Panc1 (cell line): ENCODE measurements around the gene TWIST2.

Experiments used
- POLR2AphosphoS5 ChIP-seq: IDR thresholded peaks from 2 replicates; pipeline ENCODE4 v1.6.1; 2012; ENCODE audit warnings: mild to moderate bottlenecking, low read depth, low read length, moderate library complexity
- TF ChIP-seq, protein P1 (sequence below): fragments of 450-650 bp; IDR thresholded peaks from 2 replicates; pipeline ENCODE4 v1.5.1; 2017; ENCODE audit warnings: mild to moderate bottlenecking
- TF ChIP-seq, protein P2 (sequence below), 2 experiments: IDR thresholded peaks; 2 replicates each; pipeline ENCODE4 v1.6.1; 2011 to 2012; ENCODE audit warnings: low read depth in 2 of 2, control low read depth in 1 of 2, low read length in 1 of 2, mild to moderate bottlenecking in 1 of 2, moderate library complexity in 1 of 2; ENCODE audit not compliant: insufficient read depth in 1 of 2

DNA sequence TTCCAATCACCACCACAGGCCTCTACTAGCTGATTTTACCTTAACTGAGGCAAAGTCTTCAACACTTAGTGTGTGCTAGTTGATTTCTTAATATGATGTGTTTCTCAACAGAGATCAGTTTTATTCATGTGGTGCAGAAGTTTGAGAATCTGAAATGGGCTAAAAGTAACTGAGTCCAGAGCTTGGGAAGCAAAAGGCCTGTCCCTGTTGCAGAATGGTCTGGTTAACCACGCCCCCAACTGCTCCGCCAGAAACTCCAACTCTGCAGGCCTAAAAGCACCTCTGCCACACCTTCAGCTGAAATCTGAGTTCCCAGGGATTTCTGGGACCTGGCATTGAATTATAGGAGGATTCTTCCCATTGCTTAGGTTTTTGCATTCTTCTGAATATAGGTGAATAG is 44.9 kb downstream of the TWIST2 start:
- TF ChIP-seq POLR2AphosphoS5: no peak
- TF ChIP-seq, protein P1, sequence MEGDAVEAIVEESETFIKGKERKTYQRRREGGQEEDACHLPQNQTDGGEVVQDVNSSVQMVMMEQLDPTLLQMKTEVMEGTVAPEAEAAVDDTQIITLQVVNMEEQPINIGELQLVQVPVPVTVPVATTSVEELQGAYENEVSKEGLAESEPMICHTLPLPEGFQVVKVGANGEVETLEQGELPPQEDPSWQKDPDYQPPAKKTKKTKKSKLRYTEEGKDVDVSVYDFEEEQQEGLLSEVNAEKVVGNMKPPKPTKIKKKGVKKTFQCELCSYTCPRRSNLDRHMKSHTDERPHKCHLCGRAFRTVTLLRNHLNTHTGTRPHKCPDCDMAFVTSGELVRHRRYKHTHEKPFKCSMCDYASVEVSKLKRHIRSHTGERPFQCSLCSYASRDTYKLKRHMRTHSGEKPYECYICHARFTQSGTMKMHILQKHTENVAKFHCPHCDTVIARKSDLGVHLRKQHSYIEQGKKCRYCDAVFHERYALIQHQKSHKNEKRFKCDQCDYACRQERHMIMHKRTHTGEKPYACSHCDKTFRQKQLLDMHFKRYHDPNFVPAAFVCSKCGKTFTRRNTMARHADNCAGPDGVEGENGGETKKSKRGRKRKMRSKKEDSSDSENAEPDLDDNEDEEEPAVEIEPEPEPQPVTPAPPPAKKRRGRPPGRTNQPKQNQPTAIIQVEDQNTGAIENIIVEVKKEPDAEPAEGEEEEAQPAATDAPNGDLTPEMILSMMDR: no peak
- TF ChIP-seq, protein P2, sequence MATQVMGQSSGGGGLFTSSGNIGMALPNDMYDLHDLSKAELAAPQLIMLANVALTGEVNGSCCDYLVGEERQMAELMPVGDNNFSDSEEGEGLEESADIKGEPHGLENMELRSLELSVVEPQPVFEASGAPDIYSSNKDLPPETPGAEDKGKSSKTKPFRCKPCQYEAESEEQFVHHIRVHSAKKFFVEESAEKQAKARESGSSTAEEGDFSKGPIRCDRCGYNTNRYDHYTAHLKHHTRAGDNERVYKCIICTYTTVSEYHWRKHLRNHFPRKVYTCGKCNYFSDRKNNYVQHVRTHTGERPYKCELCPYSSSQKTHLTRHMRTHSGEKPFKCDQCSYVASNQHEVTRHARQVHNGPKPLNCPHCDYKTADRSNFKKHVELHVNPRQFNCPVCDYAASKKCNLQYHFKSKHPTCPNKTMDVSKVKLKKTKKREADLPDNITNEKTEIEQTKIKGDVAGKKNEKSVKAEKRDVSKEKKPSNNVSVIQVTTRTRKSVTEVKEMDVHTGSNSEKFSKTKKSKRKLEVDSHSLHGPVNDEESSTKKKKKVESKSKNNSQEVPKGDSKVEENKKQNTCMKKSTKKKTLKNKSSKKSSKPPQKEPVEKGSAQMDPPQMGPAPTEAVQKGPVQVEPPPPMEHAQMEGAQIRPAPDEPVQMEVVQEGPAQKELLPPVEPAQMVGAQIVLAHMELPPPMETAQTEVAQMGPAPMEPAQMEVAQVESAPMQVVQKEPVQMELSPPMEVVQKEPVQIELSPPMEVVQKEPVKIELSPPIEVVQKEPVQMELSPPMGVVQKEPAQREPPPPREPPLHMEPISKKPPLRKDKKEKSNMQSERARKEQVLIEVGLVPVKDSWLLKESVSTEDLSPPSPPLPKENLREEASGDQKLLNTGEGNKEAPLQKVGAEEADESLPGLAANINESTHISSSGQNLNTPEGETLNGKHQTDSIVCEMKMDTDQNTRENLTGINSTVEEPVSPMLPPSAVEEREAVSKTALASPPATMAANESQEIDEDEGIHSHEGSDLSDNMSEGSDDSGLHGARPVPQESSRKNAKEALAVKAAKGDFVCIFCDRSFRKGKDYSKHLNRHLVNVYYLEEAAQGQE (IDR thresholded peaks at IDR 0.05; ENCODE audit: insufficient read depth in 1 of 2, low read depth in 2 of 2, low read length in 1 of 2): no peak
